Activated CD4-positive, alpha-beta T cell treated with anti-CD3 and anti-CD28 coated beads, Interleukin-2, Interleukin-4, amounts not matched to agents 100 ng/mL and 50 ng/mL, durations not matched to agents 16 hours and 8 hours (primary cell): Measurements from ENCODE around the gene SP140L.
A peak's percentile ranks its signal among the peaks of the same experiment; 100 is the strongest.
"Not testable (repeated sequence)": the region's sequence is repeated elsewhere in the genome, so short reads cannot be mapped to it uniquely, and the experiment has no call there.

Experiments used
- DNase-seq: peaks from one replicate; pipeline ENCODE4 v3.0.0-alpha.2; 2020; ENCODE audit warnings: low spot score

Gene SP140L

DNA sequence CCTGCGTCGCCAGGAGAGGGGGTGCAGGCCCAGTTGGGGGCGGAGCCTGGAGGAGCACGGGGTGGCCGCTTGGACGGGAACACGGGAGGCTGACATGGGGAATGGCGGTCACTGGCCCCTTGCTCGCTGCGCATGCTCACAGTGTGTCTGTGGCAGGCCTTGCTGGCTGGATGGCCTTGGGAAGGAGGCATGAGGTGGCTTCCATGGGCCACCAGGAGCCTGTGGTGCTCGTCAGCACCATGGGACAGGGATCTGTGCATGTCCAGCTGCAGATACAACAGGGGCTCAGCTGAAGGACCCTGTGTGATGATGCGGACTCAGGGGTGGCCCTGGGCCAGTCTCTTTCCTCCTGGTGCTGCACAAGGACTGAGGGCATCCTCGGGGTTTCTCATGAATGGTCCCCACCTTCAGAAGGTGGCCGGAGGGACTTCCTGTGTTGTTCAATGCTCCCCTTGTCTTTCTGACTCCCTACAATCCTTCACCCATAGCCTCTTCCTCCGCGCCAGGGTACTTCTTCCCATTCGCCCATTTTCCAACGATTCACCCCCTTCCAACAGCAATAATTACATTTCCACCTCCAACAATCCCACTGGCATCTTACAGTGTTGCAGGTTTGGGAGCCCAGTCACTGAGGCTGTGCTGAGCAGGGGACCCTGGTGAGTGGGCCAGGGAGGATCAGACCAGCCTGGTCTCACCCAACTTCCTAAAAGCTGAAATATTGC lies 3.4 kb upstream of the SP140L start:
- DNase-seq: no peak

DNA sequence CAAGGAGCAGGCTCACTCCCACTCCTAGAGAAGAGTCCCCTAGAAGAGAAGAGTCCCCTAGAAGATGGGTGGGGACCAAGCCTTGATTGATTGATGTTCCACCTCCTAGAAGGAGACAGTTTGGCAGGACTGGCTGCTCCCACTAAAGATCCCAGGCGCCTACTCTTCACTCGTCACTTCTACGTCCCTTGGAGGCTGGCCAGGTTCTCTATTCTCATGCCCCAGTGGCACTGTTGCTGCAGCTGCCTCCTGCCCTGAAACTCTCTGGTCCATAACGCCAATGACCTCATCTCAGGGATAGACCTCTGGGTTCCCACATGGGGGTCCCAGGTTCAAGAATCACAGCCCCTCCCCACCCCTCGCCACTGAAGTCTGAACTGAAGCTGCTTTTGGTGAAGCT lies 2.5 kb upstream of the SP140L start:
- DNase-seq: no peak

DNA sequence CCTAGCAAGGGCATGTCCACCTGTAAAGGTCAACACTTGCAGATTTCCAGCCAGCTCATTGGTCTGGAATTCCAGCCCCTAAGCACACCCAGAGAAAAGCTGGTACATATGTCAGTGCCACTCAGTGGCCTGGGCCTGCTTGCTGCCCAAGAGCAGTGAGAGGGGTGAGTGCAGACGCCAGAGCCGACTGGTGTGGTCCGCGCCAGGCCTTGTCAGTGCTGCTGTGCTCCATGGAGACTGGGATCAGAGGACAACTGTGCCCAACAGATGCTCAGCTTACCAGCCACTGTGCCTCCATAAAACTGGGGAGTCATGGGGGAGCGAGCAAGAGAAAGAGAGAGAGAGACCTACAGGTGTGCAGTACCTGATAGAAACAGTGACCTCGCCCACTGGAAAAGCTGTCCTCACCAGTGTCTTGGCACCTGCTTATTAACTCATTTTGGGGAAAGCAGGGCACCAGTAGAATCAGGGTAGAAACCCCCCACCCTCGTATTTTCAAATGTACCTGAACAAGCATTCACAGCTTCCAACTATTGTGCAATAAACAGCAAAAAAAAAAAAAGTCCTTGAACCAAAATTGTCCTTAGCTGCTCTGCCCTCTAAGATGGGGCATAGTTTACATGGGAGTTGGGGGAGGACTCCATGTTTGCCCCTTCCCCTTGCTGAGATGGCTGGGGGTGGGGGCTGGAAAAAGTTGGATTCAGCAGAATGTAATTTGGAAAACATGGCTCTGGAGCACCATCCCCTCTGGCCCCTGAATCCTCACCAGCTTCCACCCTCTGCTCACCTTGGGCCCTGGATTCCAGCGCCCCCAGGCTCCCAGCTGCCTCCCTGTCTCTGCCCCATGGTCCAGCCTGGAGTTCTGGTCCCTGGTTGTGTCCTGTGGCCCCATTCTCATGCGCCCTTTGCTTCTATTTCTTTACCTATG lies 1.4 kb upstream of the SP140L start:
- no peak for DNase-seq

DNA sequence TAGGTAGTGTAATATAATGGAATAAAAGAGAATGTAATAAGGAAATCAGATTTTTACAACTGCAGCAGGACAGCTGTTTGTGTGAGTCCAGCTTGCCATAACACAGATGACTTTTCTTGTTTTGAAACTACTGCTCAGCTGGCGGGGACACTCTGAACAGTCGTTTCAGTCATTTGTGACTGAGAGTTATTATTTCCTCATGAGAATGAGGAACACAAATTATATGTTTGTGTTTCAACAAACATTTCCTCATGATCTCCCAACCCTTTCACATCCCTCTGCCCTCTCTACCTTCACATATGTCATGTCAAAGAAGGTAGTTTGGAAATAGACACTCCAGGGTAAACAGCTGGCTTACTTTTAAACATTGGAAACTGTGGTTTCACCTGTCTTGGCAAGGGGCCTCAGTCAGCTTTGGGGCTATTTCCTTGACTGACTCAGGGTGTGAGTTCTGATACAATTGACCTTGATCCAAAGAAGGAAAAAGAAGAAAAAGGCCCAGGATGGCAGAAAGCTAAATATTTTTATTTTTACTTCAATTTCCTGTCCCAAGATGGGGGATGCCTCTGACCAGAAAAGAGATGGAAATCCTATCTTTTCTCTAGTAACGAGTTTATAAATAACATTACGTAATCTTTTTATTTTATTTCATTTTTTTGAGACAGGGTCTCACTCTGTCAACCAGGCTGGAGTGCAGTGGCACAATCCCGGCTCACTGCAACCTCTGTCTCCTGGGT lies 593 bp downstream of the SP140L start:
- peak; percentile 33 for DNase-seq

- DNase-seq: no peak
Measured at GRCh38 chr2:230328155-230328458, 1.1 kb downstream of the SP140L start.

GRCh38 chr2:230329946-230330605 lies 3.1 kb downstream of the SP140L start:
- no peak for DNase-seq

DNA sequence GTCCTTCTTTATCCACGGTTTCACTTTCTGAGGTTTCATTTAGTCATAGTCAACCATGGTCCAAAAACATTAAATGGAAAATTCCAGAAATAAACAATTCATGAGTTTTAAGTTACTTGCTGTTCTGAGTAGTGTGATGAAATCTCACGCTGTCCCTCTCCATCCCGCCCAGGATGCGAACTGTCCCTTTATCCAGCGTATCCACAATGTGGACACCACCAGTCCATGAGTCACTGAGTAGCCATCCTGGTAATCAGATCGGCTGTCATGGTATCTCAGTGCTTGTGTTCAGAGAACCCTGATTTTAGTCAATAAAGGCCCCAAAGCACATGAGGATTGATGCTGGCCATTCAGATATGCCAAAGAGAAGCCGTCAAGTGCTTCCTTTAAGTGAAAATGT lies 3.7 kb downstream of the SP140L start:
- no peak for DNase-seq

DNA sequence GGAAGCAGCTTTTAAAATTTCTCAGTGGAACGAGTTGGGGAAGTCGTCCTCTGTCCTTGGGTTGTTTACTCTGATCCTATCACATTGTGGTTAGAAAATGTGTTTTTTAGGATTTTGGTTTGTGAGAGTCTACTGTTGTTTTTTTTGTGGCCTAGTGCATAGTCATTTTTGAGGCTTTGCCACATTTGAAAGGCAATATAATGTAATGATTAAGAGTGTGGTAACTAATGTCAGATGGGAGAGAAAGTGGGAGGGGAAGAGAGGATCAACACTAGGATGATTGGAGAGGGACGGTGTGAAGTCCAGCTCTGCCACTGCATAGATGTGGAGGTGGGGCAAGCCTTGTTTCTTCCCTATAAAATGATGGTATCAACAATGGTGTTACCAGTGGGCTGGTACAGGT lies 8.5 kb downstream of the SP140L start:
- peak; percentile 25 for DNase-seq

DNA sequence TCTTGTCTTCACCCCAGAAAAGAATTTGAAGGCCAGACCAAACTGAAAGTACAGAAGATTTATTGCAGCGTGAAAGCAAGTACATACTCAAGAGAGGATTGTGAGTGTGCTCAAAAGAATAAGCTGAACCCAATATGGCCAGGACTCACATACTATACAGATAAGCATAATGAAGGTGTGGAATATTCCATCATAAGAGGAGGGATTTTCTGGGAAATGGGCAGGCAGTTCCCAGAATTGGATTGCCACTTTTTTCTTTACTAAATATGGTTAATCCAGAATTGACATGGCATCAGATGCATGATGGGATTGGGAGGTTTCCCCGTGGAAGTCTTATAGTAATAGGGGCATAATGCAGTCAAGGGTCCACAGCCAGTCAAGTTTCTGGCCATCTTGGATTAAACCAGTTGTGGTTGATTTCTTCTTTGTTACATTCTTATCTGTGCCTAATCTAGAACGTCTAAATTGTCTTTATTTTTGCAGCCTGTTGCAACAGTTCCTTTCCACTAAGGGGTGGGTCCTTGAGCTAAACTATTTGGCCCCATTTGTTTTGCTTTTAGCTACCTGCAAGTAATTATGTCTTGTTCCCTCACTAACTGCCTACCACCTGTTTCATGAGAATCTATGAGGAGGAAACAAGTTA lies 9.0 kb downstream of the SP140L start:
- no peak for DNase-seq

GRCh38 chr2:230341936-230342528 lies 15.0 kb downstream of the SP140L start:
- not testable (repeated sequence) for DNase-seq

DNA sequence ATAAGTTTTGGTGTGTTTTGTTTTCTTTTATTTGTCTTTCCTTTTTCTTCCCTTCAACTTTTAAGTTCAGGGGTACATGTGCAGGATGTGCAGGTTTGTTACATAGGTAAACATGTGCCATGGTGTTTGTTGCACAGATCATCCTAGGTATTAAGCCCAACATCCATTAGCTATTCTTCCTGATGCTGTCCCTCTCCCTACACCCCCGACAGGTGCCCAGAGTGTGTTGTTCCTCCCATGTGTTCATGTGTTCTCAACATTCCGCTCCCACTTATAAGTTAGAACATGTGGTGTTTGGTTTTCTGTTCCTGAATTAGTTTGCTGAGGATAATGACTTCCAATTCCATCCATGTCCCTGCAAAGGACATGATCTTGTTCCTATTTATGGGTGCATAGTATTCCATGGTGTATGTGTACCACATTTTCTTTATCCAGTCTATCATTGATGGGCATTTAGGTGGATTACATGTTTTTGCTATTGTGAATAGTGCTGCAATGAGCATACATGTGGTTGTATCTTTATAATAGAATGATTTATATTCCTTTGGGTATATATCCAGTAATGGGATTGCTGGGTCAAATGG lies 16.1 kb downstream of the SP140L start:
- DNase-seq: not testable (repeated sequence)

DNA sequence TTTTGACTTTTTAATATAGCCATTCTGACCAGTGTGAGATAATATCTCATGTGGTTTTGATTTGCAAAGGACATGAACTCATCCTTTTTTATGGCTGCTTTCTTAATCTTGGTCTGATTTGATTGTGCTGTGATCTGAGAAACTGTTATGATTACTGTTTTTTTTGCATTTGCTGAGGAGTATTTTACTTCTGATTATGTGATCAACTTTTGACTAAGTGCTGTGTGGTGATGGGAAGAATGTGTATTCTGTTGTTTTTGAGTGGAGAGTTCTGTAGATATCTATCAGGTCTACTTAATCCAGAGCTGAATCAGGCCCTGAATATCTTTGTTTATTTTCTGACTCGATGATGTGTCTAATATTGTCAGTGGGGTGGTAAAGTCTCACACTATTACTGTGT lies 16.8 kb downstream of the SP140L start:
- peak; percentile 51 for DNase-seq

DNA sequence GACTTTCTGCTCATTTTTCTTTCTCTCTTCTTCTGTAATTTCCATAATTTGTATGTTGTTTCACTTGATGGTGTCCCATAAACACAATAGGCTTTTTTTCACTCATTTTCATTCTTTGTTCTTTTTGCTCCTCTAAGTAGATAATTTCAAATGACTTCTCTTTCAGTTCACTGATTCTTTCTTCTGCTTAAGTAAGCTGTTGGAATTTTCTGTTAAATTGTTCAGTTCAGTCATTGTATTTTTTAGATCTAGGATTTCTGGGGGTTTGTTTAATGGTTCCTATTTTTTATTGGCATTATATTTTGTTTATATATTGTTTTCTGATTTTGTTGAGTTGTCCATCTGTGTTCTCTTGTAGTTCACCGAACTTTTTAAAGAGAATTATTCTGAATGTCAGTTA lies 19.5 kb downstream of the SP140L start:
- DNase-seq: no peak

GRCh38 chr2:230346921-230347533 lies 20.0 kb downstream of the SP140L start:
- no peak for DNase-seq

- DNase-seq: peak; percentile 81
Measured at GRCh38 chr2:230347659-230348305, 20.8 kb downstream of the SP140L start.

DNA sequence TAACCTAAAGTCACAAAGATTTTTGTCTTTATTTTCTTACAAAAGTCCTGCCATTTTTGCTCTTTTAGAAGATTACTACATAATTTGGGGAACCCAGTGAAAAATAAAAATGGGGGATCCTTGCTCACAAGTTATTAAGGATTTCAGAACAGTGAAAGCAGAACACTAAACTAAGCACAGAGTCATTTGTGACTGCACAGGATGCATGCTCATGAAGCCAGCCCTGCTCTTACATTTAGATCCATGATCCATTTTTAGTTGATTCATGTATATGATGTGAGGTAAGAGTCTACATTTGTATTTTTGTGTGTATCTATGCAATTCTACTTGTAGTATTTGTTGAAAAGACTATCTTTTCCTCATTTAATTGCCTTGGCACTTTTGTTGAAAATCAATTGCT lies 21.8 kb downstream of the SP140L start:
- no peak for DNase-seq

DNA sequence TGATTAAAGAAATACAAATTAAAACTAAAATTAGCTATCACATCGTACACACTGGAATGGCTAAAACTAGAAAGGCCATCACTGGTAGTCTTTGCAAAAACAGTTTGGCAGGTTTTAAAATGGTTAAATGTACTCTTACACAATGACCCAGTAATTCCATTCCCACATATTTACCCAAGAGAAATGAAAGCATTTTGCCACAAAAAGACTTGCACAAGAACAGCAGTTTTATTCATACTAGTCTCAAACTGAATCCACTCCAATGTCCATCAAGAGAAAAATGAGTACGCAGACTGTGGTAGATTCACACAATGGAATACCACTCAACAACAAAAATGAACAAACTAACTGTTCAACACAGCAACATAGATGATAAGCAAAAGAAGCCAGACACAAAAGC lies 29.1 kb downstream of the SP140L start:
- DNase-seq: no peak

- DNase-seq: no peak
Measured at GRCh38 chr2:230358305-230358704, 31.3 kb downstream of the SP140L start.

GRCh38 chr2:230360028-230360427 lies 33.0 kb downstream of the SP140L start:
- DNase-seq: no peak
